Upper lobe of left lung (tissue), 6 donors: ENCODE results near the gene NUP188. TPM values are rescaled to one million over a fixed set of nuclear protein-coding genes. Genes with fewer than 3 reads are reported as not detected.

Source experiments
- ATAC-seq, 2 donors: fragments of 200-7000 bp; cut with Tn5 transposase; one replicate each; pipeline ENCODE4 v1.9.1; 2022; ENCODE audit warnings: mild to moderate bottlenecking in 2 of 2, moderate library complexity in 2 of 2; ENCODE audit not compliant: low FRiP score in 2 of 2
- DNase-seq, 2 donors: peaks; one replicate each; pipeline ENCODE4 v3.0.0-alpha.2; 2019 to 2020
- H3K27ac ChIP-seq, 4 donors: fragments of 200-600 bp; sonication (generic); one replicate each; pipeline ENCODE4 v1.5.1; 2016 to 2019
- H3K27me3 ChIP-seq, 4 donors: fragments of 200-600 bp; sonication (generic); one replicate each; pipeline ENCODE4 v1.5.1; 2017 to 2019
- H3K36me3 ChIP-seq, 4 donors: fragments of 200-600 bp; sonication (generic); one replicate each; pipeline ENCODE4 v1.5.1; 2016 to 2019
- H3K4me1 ChIP-seq, 4 donors: fragments of 200-600 bp; sonication (generic); one replicate each; pipeline ENCODE4 v1.5.1; 2018 to 2019
- H3K4me3 ChIP-seq, 4 donors: fragments of 200-600 bp; sonication (generic); one replicate each; pipeline ENCODE4 v1.5.1; 2017 to 2019; ENCODE audit warnings: mild to moderate bottlenecking in 2 of 4, moderate library complexity in 1 of 4
- H3K9me3 ChIP-seq, 4 donors: fragments of 200-600 bp; sonication (generic); one replicate each; pipeline ENCODE4 v1.5.1; 2018 to 2019
- EP300 ChIP-seq, 4 donors: sonication (generic); formaldehyde crosslinking; IDR thresholded peaks; one replicate each; pipeline ENCODE4 v1.5.1; 2017; ENCODE audit warnings: antibody characterized with exemption in 4 of 4, control low read depth in 2 of 4
- POLR2A ChIP-seq, 4 donors: fragments of 450-650 bp; IDR thresholded peaks; one replicate each; pipeline ENCODE4 v1.5.1; 2016 to 2017; ENCODE audit warnings: antibody characterized with exemption in 4 of 4, mild to moderate bottlenecking in 2 of 4
- POLR2AphosphoS5 ChIP-seq, 2 donors: sonication (generic); formaldehyde crosslinking; IDR thresholded peaks; one replicate each; pipeline ENCODE4 v1.5.1; 2017; ENCODE audit warnings: antibody characterized with exemption in 2 of 2
- WGBS, 2 donors: methylation state at CpG; one replicate each; pipeline ENCODE4 v1.1.5; 2017 to 2018; 5-methylcytosine and 5-hydroxymethylcytosine counted together
- total RNA-seq, 6 donors: library from RNA; depleted of rRNA in 4 of 6; stranded (reverse); fragments of >200 nt in 4 of 6; gene quantifications; one replicate each; pipeline versions ENCODE4 v1.1.0 to v1.2.1, GENCODE V29; 2016 to 2021
- TF ChIP-seq, protein P1 (sequence below), 6 experiments: fragments of 450-650 bp in 4 of 6; fragments of 200-600 bp in 2 of 6; sonication (generic) in 2 of 6; IDR thresholded peaks; one replicate each; pipeline ENCODE4 v1.5.1; 2016 to 2019; ENCODE audit warnings: antibody characterized with exemption in 6 of 6
- donor health status: DM: no; HTN: no; CAD: no; lungs with moderate emphysema.
- donor health status: DM: no; HTN: yes; CAD: no; lungs with severe emphysema.

The NUP188 gene
- total RNA-seq, 6 donors from 2014 or later, result 30.4 to 225 (median 50.1) TPM

DNA sequence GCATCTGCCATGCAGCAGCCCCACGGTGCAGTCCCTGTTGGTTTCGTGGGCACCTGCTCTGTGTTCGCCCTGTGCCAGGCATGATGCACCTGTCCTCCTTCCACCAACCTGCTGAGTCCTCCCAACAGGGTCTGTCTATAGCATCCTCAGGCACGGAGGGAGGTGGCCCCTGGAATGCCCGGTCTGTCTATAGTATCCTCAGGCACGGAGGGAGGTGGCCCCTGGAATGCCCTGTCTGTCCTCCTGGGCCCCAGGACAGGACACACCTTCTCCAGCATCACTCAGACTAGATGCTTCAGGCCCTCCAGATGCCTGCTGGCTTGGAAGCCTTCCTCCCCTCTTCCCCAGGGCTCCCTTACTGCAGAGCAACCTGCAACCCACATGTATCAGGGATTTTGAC is 36.6 kb upstream of the NUP188 start:
- no peak for TF ChIP-seq POLR2A (IDR thresholded peaks at IDR 0.05)
- TF ChIP-seq EP300 (IDR thresholded peaks at IDR 0.05), result no peak
- H3K4me1 ChIP-seq, result peaks cover 62 to 71% (median 64%) of the 10 kb centered on the region in 4 donors
- H3K27ac ChIP-seq, result peak overlapping the region; percentile 83 to 90 (median 88)
- H3K4me3 ChIP-seq, result no peak overlapping the region
- H3K36me3 ChIP-seq, result peaks cover 14 to 69% (median 35%) of the 10 kb centered on the region in 4 donors
- ATAC-seq (no peak), DNase-seq (no peak)
- WGBS, 2 donors, result 83 to 88% methylated on average over 4 to 6 of the region's 6 CpGs
- H3K9me3 ChIP-seq, result no peaks in the 10 kb centered on the region
- no peaks in the 10 kb centered on the region for H3K27me3 ChIP-seq

DNA sequence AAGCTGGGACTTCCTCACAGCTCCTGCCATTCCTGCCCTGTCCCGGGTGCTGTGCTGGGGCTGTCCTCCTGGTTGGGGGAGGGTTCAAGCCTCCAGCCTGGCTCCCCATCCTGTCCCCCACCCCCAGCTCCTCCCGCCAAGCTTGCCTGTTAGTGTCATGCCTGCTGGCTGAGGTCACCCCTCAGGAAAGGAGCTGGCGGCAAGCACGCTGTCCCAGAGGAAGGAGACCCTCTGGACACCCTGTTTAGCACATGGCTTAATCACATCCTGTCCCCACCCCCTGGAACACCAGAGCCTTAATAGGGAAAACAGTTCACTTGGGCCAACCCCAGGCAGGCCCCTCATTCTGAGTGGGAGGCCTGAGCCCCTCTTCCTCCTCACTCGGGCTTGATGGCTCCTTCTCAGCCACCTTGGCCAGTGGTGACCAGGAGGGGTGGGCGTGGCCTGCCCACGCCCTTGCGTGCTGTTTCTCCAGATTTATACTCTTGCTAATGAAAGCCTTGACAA is 35.9 kb upstream of the NUP188 start:
- Histone ChIP-seq H3K27ac (peak overlapping the region; percentile 83 to 90 (median 88)), H3K4me1 (peaks cover 68 to 77% (median 71%) of the 10 kb centered on the region in 4 donors), H3K27me3 (no peaks in the 10 kb centered on the region), H3K36me3 (peaks cover 14 to 74% (median 41%) of the 10 kb centered on the region in 4 donors), H3K4me3 (no peak overlapping the region), H3K9me3 (no peaks in the 10 kb centered on the region)
- ATAC-seq (peak; percentile 51 to 70), DNase-seq (peak; percentile 67 to 71)
- WGBS, 2 donors, result 13 to 22% methylated on average over 5 to 8 of the region's 8 CpGs
- TF ChIP-seq, protein P1, sequence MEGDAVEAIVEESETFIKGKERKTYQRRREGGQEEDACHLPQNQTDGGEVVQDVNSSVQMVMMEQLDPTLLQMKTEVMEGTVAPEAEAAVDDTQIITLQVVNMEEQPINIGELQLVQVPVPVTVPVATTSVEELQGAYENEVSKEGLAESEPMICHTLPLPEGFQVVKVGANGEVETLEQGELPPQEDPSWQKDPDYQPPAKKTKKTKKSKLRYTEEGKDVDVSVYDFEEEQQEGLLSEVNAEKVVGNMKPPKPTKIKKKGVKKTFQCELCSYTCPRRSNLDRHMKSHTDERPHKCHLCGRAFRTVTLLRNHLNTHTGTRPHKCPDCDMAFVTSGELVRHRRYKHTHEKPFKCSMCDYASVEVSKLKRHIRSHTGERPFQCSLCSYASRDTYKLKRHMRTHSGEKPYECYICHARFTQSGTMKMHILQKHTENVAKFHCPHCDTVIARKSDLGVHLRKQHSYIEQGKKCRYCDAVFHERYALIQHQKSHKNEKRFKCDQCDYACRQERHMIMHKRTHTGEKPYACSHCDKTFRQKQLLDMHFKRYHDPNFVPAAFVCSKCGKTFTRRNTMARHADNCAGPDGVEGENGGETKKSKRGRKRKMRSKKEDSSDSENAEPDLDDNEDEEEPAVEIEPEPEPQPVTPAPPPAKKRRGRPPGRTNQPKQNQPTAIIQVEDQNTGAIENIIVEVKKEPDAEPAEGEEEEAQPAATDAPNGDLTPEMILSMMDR (IDR thresholded peaks at IDR 0.05), result no peak
- TF ChIP-seq POLR2AphosphoS5 (IDR thresholded peaks at IDR 0.05), result peak; percentile 73 to 86
- peak in 2 of 4 donors; percentile 90 to 94 for TF ChIP-seq EP300 (IDR thresholded peaks at IDR 0.05)
- peak in 1 of 4 donors; percentile 23 for TF ChIP-seq POLR2A (IDR thresholded peaks at IDR 0.05)

DNA sequence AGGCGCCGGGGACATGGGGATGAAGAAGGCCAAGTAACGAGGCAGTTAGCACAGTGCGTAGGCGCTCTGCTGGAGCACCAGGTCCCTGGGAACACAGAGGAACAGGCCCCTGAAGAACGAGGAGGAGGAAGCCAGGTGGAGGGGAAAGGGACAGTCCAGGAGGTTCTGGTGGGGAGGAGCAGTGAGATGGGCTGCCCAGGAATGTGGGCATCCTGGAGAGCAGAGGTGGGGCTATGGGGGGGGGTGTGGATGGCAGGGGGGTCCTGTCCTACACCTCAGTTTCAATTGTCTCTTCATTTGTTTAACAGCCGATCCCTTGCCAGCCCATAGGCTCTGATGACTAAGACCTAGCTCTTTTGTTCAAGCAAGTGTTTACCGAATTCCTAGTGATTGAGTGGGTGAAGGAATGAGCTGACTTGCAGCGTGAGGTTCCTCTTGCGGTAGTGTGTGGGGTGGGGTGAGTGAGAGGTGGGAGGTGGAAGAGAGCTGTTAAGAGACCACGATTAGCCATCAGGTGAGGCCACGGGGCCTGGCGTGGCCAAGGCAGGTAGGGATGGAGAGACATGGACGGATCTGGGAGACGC is 35.1 kb upstream of the NUP188 start:
- H3K27me3 ChIP-seq, result no peaks in the 10 kb centered on the region
- peaks cover 13 to 70% (median 41%) of the 10 kb centered on the region in 4 donors for H3K36me3 ChIP-seq
- H3K4me3 ChIP-seq, result peak overlapping the region in 2 of 4 donors; percentile 5 to 21
- peak; percentile 11 to 74 for ATAC-seq
- H3K27ac ChIP-seq, result peak overlapping the region; percentile 83 to 90 (median 88)
- H3K4me1 ChIP-seq, result peaks cover 75 to 85% (median 77%) of the 10 kb centered on the region in 4 donors
- H3K9me3 ChIP-seq, result no peaks in the 10 kb centered on the region
- 56 to 68% methylated on average over 15 of the region's 15 CpGs for WGBS, 2 donors
- TF ChIP-seq, protein P1 (IDR thresholded peaks at IDR 0.05), result no peak
- peak in 1 of 4 donors; percentile 60 for TF ChIP-seq POLR2A (IDR thresholded peaks at IDR 0.05)
- peak in 1 of 4 donors; percentile 87 for TF ChIP-seq EP300 (IDR thresholded peaks at IDR 0.05)
- TF ChIP-seq POLR2AphosphoS5 (IDR thresholded peaks at IDR 0.05), result peak; percentile 54 to 64
- DNase-seq, result peak; percentile 55 to 78

DNA sequence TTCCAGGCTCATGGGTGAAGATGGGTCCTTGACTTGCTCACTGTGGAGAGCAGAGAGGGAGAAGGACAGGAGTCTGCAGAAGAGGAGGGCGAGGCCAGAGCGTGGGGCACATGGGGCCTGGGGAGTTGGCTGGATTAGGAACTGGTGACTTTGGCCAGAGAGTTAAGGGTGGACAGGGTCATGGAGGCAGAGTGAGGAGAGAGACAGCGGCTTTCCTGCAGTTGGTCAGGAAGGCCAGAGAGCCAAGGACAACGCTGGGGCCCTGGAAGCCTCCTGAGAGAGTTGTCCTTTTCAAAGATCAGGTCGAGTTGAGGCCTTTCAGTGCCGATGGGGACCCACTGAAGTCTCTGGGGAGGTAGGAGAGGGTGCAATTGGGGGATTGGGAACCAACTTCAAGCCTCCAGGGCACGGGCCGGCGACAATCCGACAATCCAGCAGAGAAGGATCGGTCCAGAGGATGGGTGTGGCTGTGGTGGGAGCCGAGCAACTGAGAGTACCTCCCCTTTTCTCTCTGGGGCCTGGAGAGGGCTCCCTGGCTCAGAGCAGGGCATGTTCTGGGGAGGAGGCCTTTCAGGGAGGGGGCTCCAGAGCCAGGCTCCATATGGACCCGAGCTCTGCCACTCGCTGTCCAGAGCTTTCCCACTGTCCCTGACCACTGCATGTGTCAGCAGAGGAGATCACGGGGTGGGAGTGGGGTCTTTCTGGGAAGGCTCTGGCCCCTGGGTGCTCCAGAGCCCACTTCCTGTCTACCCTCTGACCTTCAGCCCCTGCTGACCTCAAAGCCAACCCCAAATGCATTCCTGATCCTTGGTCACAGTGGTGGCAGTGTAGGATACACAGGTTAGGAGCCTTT is 34.2 kb upstream of the NUP188 start:
- peaks cover 4 to 70% (median 34%) of the 10 kb centered on the region in 4 donors for H3K36me3 ChIP-seq
- TF ChIP-seq, protein P1 (IDR thresholded peaks at IDR 0.05), result no peak
- TF ChIP-seq POLR2A (IDR thresholded peaks at IDR 0.05) (no peak), EP300 (IDR thresholded peaks at IDR 0.05) (no peak)
- peak overlapping the region; percentile 83 to 90 (median 88) for H3K27ac ChIP-seq
- ATAC-seq (no peak), DNase-seq (peak; percentile 30 to 49)
- peak overlapping the region in 2 of 4 donors; percentile 5 to 21 for H3K4me3 ChIP-seq
- H3K27me3 ChIP-seq, result no peaks in the 10 kb centered on the region
- peaks cover 79 to 90% (median 82%) of the 10 kb centered on the region in 4 donors for H3K4me1 ChIP-seq
- H3K9me3 ChIP-seq, result no peaks in the 10 kb centered on the region
- 42 to 73% methylated on average over 12 to 14 of the region's 15 CpGs for WGBS, 2 donors
